Type B pancreatic cell (in vitro differentiated cells): Measurements from ENCODE around the gene TRAPPC2L. TPM values are rescaled to one million over a fixed set of nuclear protein-coding genes. Genes with fewer than 3 reads are reported as not detected.

Source experiments
- DNase-seq: peaks from one replicate; pipeline ENCODE4 v3.0.0; 2021; ENCODE audit warnings: mixed read lengths; ENCODE audit not compliant: unreplicated experiment; ENCODE audit errors: extremely low spot score
- H3K27ac Mint-ChIP-seq: 2 replicates; pipeline ENCODE4 v1.8.0; 2021; ENCODE audit warnings: mild to moderate bottlenecking, mixed read lengths
- H3K27me3 Mint-ChIP-seq: 2 replicates; pipeline ENCODE4 v1.8.0; 2021; ENCODE audit warnings: mixed read lengths
- H3K36me3 Mint-ChIP-seq: 2 replicates; pipeline ENCODE4 v1.8.0; 2021; ENCODE audit warnings: mixed read lengths
- H3K4me1 Mint-ChIP-seq: one replicate; pipeline ENCODE4 v1.8.0; 2021; ENCODE audit warnings: mixed read lengths; ENCODE audit not compliant: unreplicated experiment
- H3K4me3 Mint-ChIP-seq: 2 replicates; pipeline ENCODE4 v1.8.0; 2021; ENCODE audit warnings: mild to moderate bottlenecking, mixed read lengths
- H3K9me3 Mint-ChIP-seq: 2 replicates; pipeline ENCODE4 v1.8.0; 2021; ENCODE audit warnings: mixed read lengths
- total RNA-seq: library from RNA; stranded (reverse); gene quantifications from 2 replicates; pipeline ENCODE4 v1.2.1, GENCODE V29; 2021; ENCODE audit warnings: low replicate concordance
- TF ChIP-seq, protein P1 (sequence below): fragments of 200-600 bp; sonication (generic); conservative IDR thresholded peaks from 2 replicates; pipeline ENCODE4 v1.5.0; 2021; ENCODE audit warnings: antibody characterized with exemption, mild to moderate bottlenecking

Gene TRAPPC2L
- total RNA-seq, 1 donor from 2014 or later = 91.4 TPM

DNA sequence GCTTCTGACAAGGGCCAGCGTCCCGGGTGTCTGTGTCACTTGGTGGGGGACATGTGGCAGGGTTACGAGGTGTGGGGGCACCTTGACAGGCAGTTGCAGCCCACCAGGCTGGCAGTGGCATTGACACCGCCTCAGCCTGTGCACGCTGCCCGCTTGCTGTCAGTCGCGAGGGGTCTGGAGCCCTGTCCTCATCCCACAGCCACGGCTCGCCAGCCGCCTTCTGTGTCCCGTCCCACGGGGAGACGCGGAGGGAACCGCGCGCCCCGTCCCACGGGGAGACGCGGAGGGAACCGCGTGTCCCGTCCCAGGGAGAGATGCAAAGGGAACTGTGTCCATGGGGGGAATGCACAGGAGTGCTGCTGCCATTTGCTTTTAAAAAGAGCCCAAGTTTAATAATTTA, 6.0 kb downstream of the TRAPPC2L start:
- no peak for DNase-seq
- Mint-ChIP-seq H3K27me3 (no peaks in the 10 kb centered on the region), H3K36me3 (no peaks in the 10 kb centered on the region), H3K9me3 (no peaks in the 10 kb centered on the region), H3K27ac (no peak overlapping the region), H3K4me3 (no peak overlapping the region), H3K4me1 (peaks cover 8% of the 10 kb centered on the region)
- TF ChIP-seq, protein P1, sequence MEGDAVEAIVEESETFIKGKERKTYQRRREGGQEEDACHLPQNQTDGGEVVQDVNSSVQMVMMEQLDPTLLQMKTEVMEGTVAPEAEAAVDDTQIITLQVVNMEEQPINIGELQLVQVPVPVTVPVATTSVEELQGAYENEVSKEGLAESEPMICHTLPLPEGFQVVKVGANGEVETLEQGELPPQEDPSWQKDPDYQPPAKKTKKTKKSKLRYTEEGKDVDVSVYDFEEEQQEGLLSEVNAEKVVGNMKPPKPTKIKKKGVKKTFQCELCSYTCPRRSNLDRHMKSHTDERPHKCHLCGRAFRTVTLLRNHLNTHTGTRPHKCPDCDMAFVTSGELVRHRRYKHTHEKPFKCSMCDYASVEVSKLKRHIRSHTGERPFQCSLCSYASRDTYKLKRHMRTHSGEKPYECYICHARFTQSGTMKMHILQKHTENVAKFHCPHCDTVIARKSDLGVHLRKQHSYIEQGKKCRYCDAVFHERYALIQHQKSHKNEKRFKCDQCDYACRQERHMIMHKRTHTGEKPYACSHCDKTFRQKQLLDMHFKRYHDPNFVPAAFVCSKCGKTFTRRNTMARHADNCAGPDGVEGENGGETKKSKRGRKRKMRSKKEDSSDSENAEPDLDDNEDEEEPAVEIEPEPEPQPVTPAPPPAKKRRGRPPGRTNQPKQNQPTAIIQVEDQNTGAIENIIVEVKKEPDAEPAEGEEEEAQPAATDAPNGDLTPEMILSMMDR = no peak

DNA sequence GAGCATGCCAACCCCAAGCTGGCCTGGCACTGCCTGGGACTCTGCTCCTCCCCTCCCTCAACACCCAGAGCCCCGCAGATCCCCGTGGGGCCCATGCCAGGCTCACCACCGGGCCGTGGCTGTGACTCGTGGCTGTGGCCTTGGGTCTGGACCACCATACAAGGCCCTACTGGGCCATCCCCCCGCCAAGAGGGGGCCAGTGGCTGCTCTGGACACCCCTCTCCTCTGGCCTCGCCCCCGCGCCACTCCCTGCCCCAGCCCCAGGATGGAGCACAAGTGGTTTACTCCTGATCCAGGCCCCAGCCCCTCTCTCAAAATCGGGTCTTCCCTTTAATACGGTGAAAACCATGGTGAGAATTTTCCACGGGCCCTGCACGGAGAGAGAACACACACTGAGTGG, 6.5 kb downstream of the TRAPPC2L start:
- no peak overlapping the region for H3K27ac Mint-ChIP-seq
- H3K27me3 Mint-ChIP-seq = no peaks in the 10 kb centered on the region
- H3K36me3 Mint-ChIP-seq = no peaks in the 10 kb centered on the region
- H3K4me1 Mint-ChIP-seq = peaks cover 3% of the 10 kb centered on the region
- H3K9me3 Mint-ChIP-seq = no peaks in the 10 kb centered on the region
- DNase-seq = no peak
- TF ChIP-seq, protein P1 = no peak
- H3K4me3 Mint-ChIP-seq = no peak overlapping the region

DNA sequence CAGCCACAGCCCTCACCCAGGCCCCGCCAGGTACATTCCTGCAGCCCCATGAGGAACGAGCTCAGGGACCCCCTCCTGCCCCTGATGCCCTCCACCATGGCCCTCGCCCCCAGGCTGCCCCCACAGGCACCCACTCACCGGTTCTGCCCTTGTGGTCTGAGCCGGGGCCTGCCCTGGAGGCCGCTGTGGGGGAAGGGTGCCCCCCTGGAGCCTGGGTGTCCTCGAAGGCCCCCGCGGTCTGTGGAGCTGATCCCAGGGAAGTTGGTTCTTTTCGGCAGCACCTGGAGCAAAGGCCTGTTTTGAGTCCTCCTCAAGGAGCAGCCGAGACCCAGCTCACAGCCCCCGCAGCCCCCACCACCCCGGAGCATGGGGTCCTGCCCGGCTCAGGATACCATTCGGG, 7.2 kb downstream of the TRAPPC2L start:
- Mint-ChIP-seq H3K9me3 (no peaks in the 10 kb centered on the region), H3K4me1 (no peaks in the 10 kb centered on the region), H3K36me3 (no peaks in the 10 kb centered on the region), H3K27ac (no peak overlapping the region), H3K4me3 (no peak overlapping the region), H3K27me3 (no peaks in the 10 kb centered on the region)
- no peak for DNase-seq
- TF ChIP-seq, protein P1 = no peak

DNA sequence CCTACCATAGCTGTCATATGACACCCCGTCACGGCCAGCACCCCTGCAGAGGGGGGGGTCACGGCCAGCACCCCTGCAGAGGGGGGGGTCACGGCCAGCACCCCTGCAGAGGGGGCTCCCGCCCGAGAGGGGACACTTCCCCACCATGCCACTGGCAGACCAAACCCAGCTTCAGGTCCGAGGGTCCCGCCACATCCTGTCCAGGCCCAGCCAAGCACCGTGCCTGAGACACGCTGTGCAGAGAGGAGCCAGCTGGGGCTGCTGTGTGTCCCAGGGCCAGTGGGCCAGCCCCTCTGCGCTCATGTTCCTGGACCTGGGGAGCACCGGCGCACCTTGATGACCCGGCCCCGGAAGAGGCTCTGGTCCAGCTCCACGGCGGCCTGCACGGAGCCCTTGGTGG, 7.6 kb downstream of the TRAPPC2L start:
- TF ChIP-seq, protein P1 = no peak
- Mint-ChIP-seq H3K4me1 (no peaks in the 10 kb centered on the region), H3K27me3 (no peaks in the 10 kb centered on the region), H3K36me3 (no peaks in the 10 kb centered on the region), H3K9me3 (no peaks in the 10 kb centered on the region), H3K4me3 (no peak overlapping the region), H3K27ac (no peak overlapping the region)
- no peak for DNase-seq

DNA sequence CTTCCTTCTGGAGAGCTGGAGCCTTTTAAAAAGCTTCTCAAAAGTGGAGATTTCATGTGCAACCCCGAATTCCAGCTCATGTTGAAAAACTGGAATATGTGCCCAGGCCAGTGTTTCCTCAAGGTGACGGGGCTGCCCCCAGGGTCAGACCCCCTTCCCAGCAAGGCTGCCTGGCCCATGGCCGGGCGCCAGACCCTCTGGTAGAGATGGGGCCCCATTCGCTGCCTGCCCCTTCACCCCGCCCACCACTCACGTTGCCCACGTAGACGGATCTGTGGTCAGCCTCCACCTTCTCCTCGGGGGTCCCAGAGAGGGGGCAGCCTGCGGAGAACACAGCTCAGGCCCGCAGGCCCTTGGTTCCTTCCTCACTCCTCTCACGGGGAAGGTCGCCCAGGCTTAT, 8.4 kb downstream of the TRAPPC2L start:
- Mint-ChIP-seq H3K27ac (no peak overlapping the region), H3K27me3 (no peaks in the 10 kb centered on the region), H3K4me3 (no peak overlapping the region), H3K4me1 (no peaks in the 10 kb centered on the region), H3K9me3 (no peaks in the 10 kb centered on the region), H3K36me3 (no peaks in the 10 kb centered on the region)
- DNase-seq = no peak
- TF ChIP-seq, protein P1 = no peak

DNA sequence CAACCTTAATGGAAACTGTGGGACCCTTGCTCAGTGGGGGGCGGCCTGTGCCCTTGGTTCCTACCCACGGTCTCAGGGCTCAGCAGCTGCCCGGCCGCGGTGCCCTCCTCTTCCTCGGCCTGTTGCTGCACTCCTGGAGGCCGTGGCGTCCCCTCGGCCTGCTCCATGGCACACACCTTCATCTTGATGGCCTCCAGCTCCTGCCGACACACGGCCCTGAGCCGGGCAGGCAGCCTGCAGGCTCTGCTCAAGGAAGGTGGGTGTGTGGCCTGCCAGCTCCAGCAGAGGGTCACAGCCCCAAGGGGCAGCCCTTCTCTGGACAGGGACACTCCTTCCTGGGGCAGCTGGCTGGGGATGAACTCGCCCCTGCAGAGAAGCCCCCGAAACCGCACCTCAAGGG, 8.8 kb downstream of the TRAPPC2L start:
- Mint-ChIP-seq H3K27ac (no peak overlapping the region), H3K4me1 (no peaks in the 10 kb centered on the region), H3K9me3 (no peaks in the 10 kb centered on the region), H3K36me3 (no peaks in the 10 kb centered on the region), H3K4me3 (no peak overlapping the region), H3K27me3 (no peaks in the 10 kb centered on the region)
- DNase-seq = no peak
- TF ChIP-seq, protein P1 = no peak
